MCF 10A (cell line): ENCODE measurements around the gene ANKRD13A. TPM values are rescaled to one million over a fixed set of nuclear protein-coding genes. Genes with fewer than 3 reads are reported as not detected.
"Not testable (repeated sequence)": the region's sequence is repeated elsewhere in the genome, so short reads cannot be mapped to it uniquely, and the experiment has no call there.

Experiments
- BruUV-seq: library from RNA; stranded (reverse); fragments of 400-500 nt; replicated peaks from 2 replicates; lab custom pipeline; 2021; lab: Mats Ljungman, UMichigan
- CTCF ChIA-PET: fragments of 300-600 bp; sonication (Branson Sonifier 250); formaldehyde crosslinking; extraction: SDS; loops from one replicate; lab custom pipeline; 2021; ENCODE audit warnings: antibody characterized with exemption, inconsistent platforms; lab: Yijun Ruan, JAX
- POLR2A ChIA-PET: fragments of 300-600, 350-650 bp; sonication (Branson Sonifier 250); formaldehyde crosslinking; extraction: SDS; loops from one replicate; lab custom pipeline; 2020; ENCODE audit warnings: antibody characterized with exemption, inconsistent platforms; lab: Yijun Ruan, JAX
- DNase-seq: peaks from one replicate; pipeline ENCODE4 v3.0.0-alpha.2; 2018; ENCODE audit not compliant: unreplicated experiment
- H3K27ac Mint-ChIP-seq: one replicate; pipeline ENCODE4 v1.8.0; 2022; ENCODE audit warnings: mild to moderate bottlenecking, low read depth, mixed read lengths; ENCODE audit not compliant: unreplicated experiment
- H3K27me3 Mint-ChIP-seq: one replicate; pipeline ENCODE4 v1.8.0; 2022; ENCODE audit warnings: mixed read lengths; ENCODE audit not compliant: insufficient read depth, unreplicated experiment
- H3K36me3 Mint-ChIP-seq: one replicate; pipeline ENCODE4 v1.8.0; 2022; ENCODE audit warnings: mild to moderate bottlenecking, moderate library complexity, mixed read lengths; ENCODE audit not compliant: insufficient read depth, unreplicated experiment
- H3K4me1 Mint-ChIP-seq: one replicate; pipeline ENCODE4 v1.8.0; 2022; ENCODE audit warnings: mixed read lengths; ENCODE audit not compliant: insufficient read depth, unreplicated experiment
- H3K4me3 Mint-ChIP-seq: one replicate; pipeline ENCODE4 v1.8.0; 2022; ENCODE audit warnings: mild to moderate bottlenecking, moderate library complexity, mixed read lengths; ENCODE audit not compliant: unreplicated experiment
- H3K9me3 Mint-ChIP-seq: one replicate; pipeline ENCODE4 v1.8.0; 2022; ENCODE audit warnings: mixed read lengths; ENCODE audit not compliant: unreplicated experiment
- intact Hi-C: fragments of 100-400 bp; cut with micrococcal nuclease; formaldehyde crosslinking; loops from 2 replicates; pipeline ENCODE4 v1.14.1; 2022
- total RNA-seq: library from RNA; stranded (reverse); gene quantifications from 2 replicates; pipeline ENCODE4 v1.2.3, GENCODE V29; 2022
- TF ChIP-seq, protein P1 (sequence below): fragments of 200-600 bp; IDR thresholded peaks from one replicate; pipeline ENCODE4 v1.8.0; 2022; ENCODE audit warnings: antibody characterized with exemption, mild to moderate bottlenecking; ENCODE audit not compliant: unreplicated experiment

Gene ANKRD13A
- total RNA-seq, 1 experiment from 2014 or later = 32.5 TPM

DNA sequence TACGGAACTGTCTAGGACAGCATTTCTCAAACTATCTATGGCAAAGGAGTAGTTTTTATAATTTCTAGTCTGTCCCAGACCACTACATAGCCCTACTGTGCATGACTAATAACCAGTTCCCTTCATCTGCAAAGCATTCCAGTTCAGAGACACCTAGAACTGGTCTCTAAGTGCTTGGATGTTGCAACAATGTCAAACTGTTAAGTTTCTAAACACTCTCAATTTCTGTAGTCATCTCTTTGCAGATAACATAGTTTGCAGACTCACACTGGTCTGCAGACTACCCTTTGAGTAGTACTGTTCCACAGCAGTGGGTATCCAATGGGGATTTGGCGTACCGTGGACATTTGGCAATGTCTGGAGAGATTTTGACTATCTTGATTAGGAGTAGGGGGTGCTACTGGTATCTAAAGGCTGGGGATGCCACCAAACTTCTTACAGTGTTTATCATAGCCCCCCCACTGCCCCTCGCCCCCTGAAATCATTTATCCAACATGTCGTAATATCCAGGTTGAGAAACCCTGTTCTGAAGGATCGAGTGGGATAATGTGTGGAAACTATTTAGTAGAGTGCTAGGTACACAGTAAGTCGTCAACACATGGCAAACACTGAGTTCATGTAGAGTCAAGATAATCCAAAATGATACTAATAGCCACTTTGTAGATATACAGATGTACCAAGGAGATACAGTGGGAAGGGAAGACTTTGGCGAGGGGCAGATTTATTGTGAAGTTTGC, 47.4 kb downstream of the ANKRD13A start:
- intact Hi-C loops = no loop called here

DNA sequence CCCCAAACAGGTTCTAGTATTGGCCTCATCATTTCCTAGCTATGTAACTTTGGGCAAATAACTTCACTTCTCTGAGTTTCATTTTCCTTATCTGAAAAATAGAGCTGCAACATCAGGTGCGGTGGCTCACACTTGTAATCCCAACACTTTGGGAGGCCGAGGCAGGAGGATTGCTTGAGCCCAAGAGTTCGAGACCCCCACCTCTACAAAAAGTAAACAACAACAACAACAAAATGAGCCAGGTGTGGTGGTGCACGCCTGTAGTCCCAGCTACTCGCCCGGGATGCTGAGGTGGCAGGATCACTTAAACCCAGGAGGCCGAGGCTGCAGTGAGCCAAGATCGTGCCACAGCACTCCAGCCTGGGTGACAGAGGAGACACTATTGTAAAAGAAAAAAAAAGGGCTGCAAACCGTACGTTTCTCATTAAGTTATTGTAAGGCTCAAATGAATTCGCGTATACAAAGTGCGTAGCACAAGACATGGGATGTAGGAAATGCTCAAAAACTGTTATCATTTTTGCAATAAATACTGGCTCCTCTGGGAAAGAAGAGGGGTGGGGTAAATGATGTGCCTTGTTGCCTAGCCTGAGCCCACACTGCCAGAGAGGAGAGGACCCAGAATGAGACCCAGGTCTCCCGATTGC, 48.2 kb downstream of the ANKRD13A start:
- TF ChIP-seq, protein P1, sequence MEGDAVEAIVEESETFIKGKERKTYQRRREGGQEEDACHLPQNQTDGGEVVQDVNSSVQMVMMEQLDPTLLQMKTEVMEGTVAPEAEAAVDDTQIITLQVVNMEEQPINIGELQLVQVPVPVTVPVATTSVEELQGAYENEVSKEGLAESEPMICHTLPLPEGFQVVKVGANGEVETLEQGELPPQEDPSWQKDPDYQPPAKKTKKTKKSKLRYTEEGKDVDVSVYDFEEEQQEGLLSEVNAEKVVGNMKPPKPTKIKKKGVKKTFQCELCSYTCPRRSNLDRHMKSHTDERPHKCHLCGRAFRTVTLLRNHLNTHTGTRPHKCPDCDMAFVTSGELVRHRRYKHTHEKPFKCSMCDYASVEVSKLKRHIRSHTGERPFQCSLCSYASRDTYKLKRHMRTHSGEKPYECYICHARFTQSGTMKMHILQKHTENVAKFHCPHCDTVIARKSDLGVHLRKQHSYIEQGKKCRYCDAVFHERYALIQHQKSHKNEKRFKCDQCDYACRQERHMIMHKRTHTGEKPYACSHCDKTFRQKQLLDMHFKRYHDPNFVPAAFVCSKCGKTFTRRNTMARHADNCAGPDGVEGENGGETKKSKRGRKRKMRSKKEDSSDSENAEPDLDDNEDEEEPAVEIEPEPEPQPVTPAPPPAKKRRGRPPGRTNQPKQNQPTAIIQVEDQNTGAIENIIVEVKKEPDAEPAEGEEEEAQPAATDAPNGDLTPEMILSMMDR = no peak
- no peak for DNase-seq
- Mint-ChIP-seq H3K4me3 (peak overlapping the region; percentile 98), H3K36me3 (peaks cover 27% of the 10 kb centered on the region), H3K27ac (no peak overlapping the region), H3K9me3 (no peaks in the 10 kb centered on the region), H3K27me3 (no peaks in the 10 kb centered on the region), H3K4me1 (peaks cover 26% of the 10 kb centered on the region)
- intact Hi-C loops = no loop called here
- ChIA-PET POLR2A (interaction anchor here (0.6 to 1.9 kb wide), 14 partner anchors 8 to 1552 kb away, joined by 3 to 15 read pairs (median 4); partner anchors contain the start of genes ANKRD13A and ARPC3), CTCF (interaction anchor here (0.9 kb wide), 1 partner anchor 19 kb away, joined by 4 read pairs; no protein-coding TSS in a partner anchor)
- BruUV-seq = no TSS peak

More for the DNA sequence above, 47.4 kb downstream of the ANKRD13A start:
- Mint-ChIP-seq H3K9me3 (no peaks in the 10 kb centered on the region), H3K4me1 (peaks cover 26% of the 10 kb centered on the region), H3K27ac (no peak overlapping the region), H3K4me3 (peak overlapping the region; percentile 98), H3K27me3 (no peaks in the 10 kb centered on the region), H3K36me3 (peaks cover 35% of the 10 kb centered on the region)
- BruUV-seq = no TSS peak
- ChIA-PET CTCF (interaction anchor here (0.9 kb wide), 1 partner anchor 18 kb away, joined by 4 read pairs; no protein-coding TSS in a partner anchor), POLR2A (interaction anchor here (0.6 to 1.9 kb wide), 6 partner anchors 19 to 404 kb away, joined by 3 to 15 read pairs (median 4); partner anchors contain the start of genes ANKRD13A and ARPC3)
- TF ChIP-seq, protein P1 = no peak
- DNase-seq = no peak

DNA sequence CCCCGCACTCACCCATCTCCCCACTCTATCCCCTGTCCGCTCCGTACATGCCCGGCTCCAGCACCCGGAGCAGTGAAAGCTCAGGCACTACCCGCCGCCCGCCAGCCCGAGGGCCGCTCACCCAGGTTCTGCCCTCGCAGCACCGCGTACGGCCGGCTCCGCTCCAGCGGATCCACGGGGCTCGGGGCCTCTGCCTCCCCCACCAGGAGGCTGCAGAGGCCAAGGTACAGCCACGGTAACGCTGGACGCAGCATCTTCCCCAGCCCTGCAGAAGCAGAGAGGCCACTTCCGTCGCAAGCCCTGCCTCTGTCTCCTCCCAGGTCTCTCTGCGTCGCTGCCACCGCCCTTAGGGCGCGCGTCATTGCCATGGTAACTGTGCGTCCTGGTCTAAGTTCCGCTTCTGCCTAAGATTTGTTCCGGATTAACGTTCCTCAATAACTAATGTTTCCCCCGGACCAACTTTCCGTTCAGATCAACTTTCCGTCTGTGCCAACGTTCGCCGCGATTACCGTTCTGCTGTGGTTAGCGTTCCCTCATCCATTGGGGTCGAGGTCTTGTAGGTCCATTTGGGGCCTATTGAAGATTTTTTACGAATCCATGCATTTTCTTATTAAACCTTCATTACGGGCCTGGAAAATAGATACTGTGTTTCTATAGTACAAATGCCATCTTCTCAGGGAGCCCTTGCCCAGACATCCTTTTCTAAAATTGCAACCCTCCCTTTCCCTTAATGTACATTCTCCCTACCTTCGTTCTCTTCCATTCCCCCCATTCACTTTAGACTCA, 49.2 kb downstream of the ANKRD13A start, which contains the start of gene C12orf76:
C12orf76 (minus strand) TSS at position 281 of the 786 bp plus-strand sequence; CDS start at position 254, 27 bp downstream.
- TF ChIP-seq, protein P1 = no peak
- CTCF ChIA-PET = no interaction called here
- intact Hi-C loops = no loop called here

DNA sequence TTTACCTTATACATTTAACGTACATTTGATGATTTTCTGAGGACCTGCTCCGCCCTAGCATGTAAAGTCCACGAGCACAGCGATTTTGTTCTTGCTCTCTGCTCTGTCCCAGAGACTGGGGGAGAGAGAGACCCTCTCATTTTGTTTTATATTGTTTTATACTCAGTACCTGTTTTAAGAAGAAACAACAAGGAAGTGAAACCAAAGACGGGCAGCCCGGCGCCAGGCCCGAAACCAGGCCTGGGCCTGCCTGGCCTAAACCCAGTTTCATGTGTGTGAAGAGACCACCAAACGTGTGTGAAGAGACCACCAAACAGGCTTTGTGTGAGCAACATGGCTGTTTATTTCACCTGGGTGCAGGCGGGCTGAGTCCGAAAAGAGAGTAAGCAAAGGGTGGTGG, 49.8 kb downstream of the ANKRD13A start:
- POLR2A ChIA-PET, BruUV-seq, CTCF ChIA-PET, H3K9me3 Mint-ChIP-seq, DNase-seq, H3K27me3 Mint-ChIP-seq, intact Hi-C loops: not testable (repeated sequence)
- Mint-ChIP-seq H3K27ac (peak overlapping the region; percentile 97), H3K36me3 (peaks cover 12% of the 10 kb centered on the region), H3K4me1 (peaks cover 20% of the 10 kb centered on the region), H3K4me3 (peak overlapping the region; percentile 98)

More for the DNA sequence above, 49.2 kb downstream of the ANKRD13A start, which contains the start of gene C12orf76:
- POLR2A ChIA-PET = interaction anchor here (0.6 to 1.9 kb wide), 8 partner anchors 9 to 1551 kb away, joined by 3 to 15 read pairs (median 4); partner anchors contain the start of genes ANKRD13A and ARPC3
- peaks cover 17% of the 10 kb centered on the region for H3K36me3 Mint-ChIP-seq
- BruUV-seq = no TSS peak
- H3K4me3 Mint-ChIP-seq = peak within 1 kb of the TSS; percentile 98
- H3K27ac Mint-ChIP-seq = peak within 1 kb of the TSS; percentile 97
- H3K4me1 Mint-ChIP-seq = peaks cover 20% of the 10 kb centered on the region
- no peaks in the 10 kb centered on the region for H3K27me3 Mint-ChIP-seq
- peak; percentile 97 for DNase-seq
- no peaks in the 10 kb centered on the region for H3K9me3 Mint-ChIP-seq

DNA sequence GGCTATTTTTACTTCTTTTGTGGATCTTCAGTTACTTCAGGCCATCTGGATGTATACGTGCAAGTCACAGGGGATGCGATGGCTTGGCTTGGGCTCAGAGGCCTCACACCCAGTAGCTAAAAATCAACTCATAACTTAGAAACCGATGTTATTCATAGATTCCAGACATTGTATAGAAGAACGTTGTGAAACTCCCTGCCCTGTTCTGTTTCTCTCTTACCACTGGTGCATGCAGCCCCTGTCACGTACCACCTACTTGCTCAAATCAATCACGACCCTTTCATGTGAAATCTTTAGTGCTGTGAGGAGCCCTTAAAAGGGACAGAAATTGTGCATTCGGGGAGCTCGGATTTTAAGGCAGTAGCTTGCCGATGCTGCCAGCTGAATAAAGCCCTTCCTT, 50.4 kb downstream of the ANKRD13A start:
- BruUV-seq, DNase-seq, H3K9me3 Mint-ChIP-seq, POLR2A ChIA-PET, intact Hi-C loops, H3K27me3 Mint-ChIP-seq: not testable (repeated sequence)
- Mint-ChIP-seq H3K36me3 (peaks cover 12% of the 10 kb centered on the region), H3K4me1 (peaks cover 22% of the 10 kb centered on the region), H3K4me3 (peak overlapping the region; percentile 12), H3K27ac (peak overlapping the region; percentile 97)
- CTCF ChIA-PET = interaction anchor here (0.6 to 0.7 kb wide), 3 partner anchors 20 to 260 kb away, joined by 3 to 5 read pairs (median 4); no protein-coding TSS in a partner anchor
